Lung (tissue), 12 donors: ENCODE measurements around the gene LRP5. TPM values are rescaled to one million over a fixed set of nuclear protein-coding genes. Genes with fewer than 3 reads are reported as not detected.

Experiments
- ATAC-seq: fragments of 200-7000 bp; cut with Tn5 transposase; one replicate; pipeline ENCODE4 v1.9.1; 2020; ENCODE audit warnings: moderate number of reproducible peaks; ENCODE audit not compliant: insufficient read depth, low FRiP score
- DNase-seq, 3 donors: peaks; one replicate each; pipeline ENCODE4 v3.0.0-alpha.2; 2013 to 2017
- H3K27ac ChIP-seq, 2 donors: one replicate each; pipeline ENCODE4 v1.5.1; 2013; ENCODE audit warnings: mild to moderate bottlenecking in 2 of 2, moderate library complexity in 2 of 2, control low read depth in 1 of 2, inconsistent platforms in 1 of 2, low read depth in 1 of 2, low read length in 1 of 2
- H3K27me3 ChIP-seq, 3 donors: one replicate each; pipeline ENCODE4 v1.5.1; 2013; ENCODE audit warnings: low read length in 2 of 3; ENCODE audit not compliant: control insufficient read depth in 3 of 3, insufficient read depth in 3 of 3
- H3K36me3 ChIP-seq, 4 donors: one replicate each; pipeline ENCODE4 v1.5.1; 2013; ENCODE audit warnings: low read length in 4 of 4, mild to moderate bottlenecking in 1 of 4, moderate library complexity in 1 of 4; ENCODE audit not compliant: control insufficient read depth in 4 of 4, insufficient read depth in 4 of 4
- H3K4me1 ChIP-seq, 5 donors: one replicate each; pipeline ENCODE4 v1.5.1; 2013; ENCODE audit warnings: low read length in 5 of 5, mild to moderate bottlenecking in 2 of 5, moderate library complexity in 1 of 5; ENCODE audit not compliant: control insufficient read depth in 5 of 5, insufficient read depth in 5 of 5
- H3K4me3 ChIP-seq: one replicate; pipeline ENCODE4 v1.5.1; 2013; ENCODE audit warnings: mild to moderate bottlenecking, control low read depth, moderate library complexity
- H3K9ac ChIP-seq, 2 donors: one replicate each; pipeline ENCODE4 v1.5.1; 2013; ENCODE audit warnings: low read length in 2 of 2, control low read depth in 1 of 2; ENCODE audit not compliant: insufficient read depth in 1 of 2
- H3K9me3 ChIP-seq, 4 donors: one replicate each; pipeline ENCODE4 v1.5.1; 2013; ENCODE audit warnings: low read length in 3 of 4, mild to moderate bottlenecking in 1 of 4, moderate library complexity in 1 of 4; ENCODE audit not compliant: control insufficient read depth in 4 of 4, insufficient read depth in 3 of 4
- CTCF ChIP-seq: IDR thresholded peaks from 2 replicates; pipeline ENCODE4 v1.5.1; 2012; ENCODE audit warnings: mild to moderate bottlenecking; ENCODE audit errors: control extremely low read depth, extremely low read depth
- WGBS, 2 donors: extraction: QIAGEN DNeasy Blood & Tissue Kit; methylation state at CpG; one replicate each; pipeline ENCODE4 v1.1.7; 2013; 5-methylcytosine and 5-hydroxymethylcytosine counted together
- polyA plus RNA-seq, 2 donors: library from polyadenylated mRNA; stranded (reverse); fragments of 200-250 nt; gene quantifications; one replicate each; pipeline ENCODE4 v1.2.1, GENCODE V29; 2013
- total RNA-seq, 2 donors: library from RNA; depleted of rRNA in 1 of 2; stranded (reverse); fragments of >200 nt in 1 of 2; gene quantifications; one replicate each; pipeline ENCODE4 v1.2.1, GENCODE V29; 2014 to 2021
- donor health status: control.
- donor health status: control.
- donor health status: Bipolar disorder and iron deficiency.
- donor health status: healthy.
- donor health status: DM: yes; HTN: yes; CAD: no.

Gene LRP5
- total and polyA plus RNA-seq, 4 donors = 33.7 to 76.4 (median 63.2) TPM

DNA sequence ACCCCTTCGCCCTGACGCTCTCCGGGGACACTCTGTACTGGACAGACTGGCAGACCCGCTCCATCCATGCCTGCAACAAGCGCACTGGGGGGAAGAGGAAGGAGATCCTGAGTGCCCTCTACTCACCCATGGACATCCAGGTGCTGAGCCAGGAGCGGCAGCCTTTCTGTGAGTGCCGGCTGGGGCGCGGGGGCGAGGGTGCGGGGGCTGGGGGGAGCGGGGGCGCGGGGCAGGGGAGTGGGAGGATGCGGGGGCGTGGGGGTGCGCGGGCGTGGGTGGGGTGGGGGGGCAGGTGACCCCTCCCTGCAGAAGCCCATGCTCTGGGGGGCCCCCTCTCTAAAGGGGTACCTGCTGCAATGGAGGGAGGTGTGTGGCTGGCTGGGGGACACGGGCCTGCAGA, 51.4 kb downstream of the LRP5 start:
- peaks cover 0 to 36% (median 17%) of the 10 kb centered on the region in 4 donors for H3K36me3 ChIP-seq
- H3K27ac ChIP-seq = no peak overlapping the region
- H3K27me3 ChIP-seq = no peaks in the 10 kb centered on the region
- no peak overlapping the region for H3K9ac ChIP-seq
- no peak for ATAC-seq
- 88 to 93% methylated on average over 14 to 20 of the region's 20 CpGs for WGBS, 2 donors
- no peak for DNase-seq
- no peaks in the 10 kb centered on the region for H3K9me3 ChIP-seq
- TF ChIP-seq CTCF = no peak
- H3K4me1 ChIP-seq = peaks cover 0 to 6% (median 0%) of the 10 kb centered on the region in 5 donors
- no peak overlapping the region for H3K4me3 ChIP-seq

GRCh38 chr11:68364581-68364980, 52.2 kb downstream of the LRP5 start:
- no peak for TF ChIP-seq CTCF
- no peak overlapping the region for H3K27ac ChIP-seq
- peaks cover 0 to 6% (median 0%) of the 10 kb centered on the region in 5 donors for H3K4me1 ChIP-seq
- DNase-seq = no peak
- WGBS, 2 donors = 85 to 87% methylated on average over 6 of the region's 6 CpGs
- no peak overlapping the region for H3K9ac ChIP-seq
- H3K9me3 ChIP-seq = no peaks in the 10 kb centered on the region
- no peak overlapping the region for H3K4me3 ChIP-seq
- ATAC-seq = no peak
- peaks cover 0 to 33% (median 11%) of the 10 kb centered on the region in 4 donors for H3K36me3 ChIP-seq
- H3K27me3 ChIP-seq = no peaks in the 10 kb centered on the region

GRCh38 chr11:68365943-68366435, 53.6 kb downstream of the LRP5 start:
- 92 to 97% methylated on average over 19 of the region's 19 CpGs for WGBS, 2 donors
- Histone ChIP-seq H3K27ac (no peak overlapping the region), H3K9me3 (no peaks in the 10 kb centered on the region), H3K27me3 (no peaks in the 10 kb centered on the region), H3K4me1 (peaks cover 0 to 13% (median 9%) of the 10 kb centered on the region in 5 donors), H3K4me3 (no peak overlapping the region), H3K9ac (no peak overlapping the region), H3K36me3 (peaks cover 0 to 26% (median 5%) of the 10 kb centered on the region in 4 donors)
- no peak for TF ChIP-seq CTCF
- ATAC-seq (no peak), DNase-seq (no peak)

DNA sequence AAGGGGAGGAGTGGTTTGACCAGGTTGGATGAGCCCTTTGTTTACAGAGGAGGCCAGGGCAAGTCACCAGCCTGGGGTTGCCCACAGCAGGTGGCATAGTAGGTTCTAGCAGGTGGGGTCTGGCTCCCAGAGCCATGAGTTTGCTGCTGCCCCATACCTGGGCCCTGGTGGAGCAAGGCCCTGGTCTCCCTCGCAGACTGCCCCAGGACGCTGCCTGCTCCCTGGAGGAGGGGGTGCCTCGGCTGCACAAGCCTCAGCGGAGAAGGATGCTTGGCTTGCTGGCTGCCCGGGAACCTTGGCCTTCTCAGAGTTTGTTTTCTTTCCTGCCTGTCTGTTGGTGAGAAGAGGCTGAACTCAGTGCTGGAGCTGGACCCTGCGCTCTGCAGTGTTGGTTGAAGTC, 54.9 kb downstream of the LRP5 start:
- Histone ChIP-seq H3K4me3 (no peak overlapping the region), H3K36me3 (peaks cover 0 to 27% (median 3%) of the 10 kb centered on the region in 4 donors), H3K27ac (no peak overlapping the region), H3K4me1 (peaks cover 0 to 23% (median 9%) of the 10 kb centered on the region in 5 donors), H3K27me3 (no peaks in the 10 kb centered on the region), H3K9me3 (no peaks in the 10 kb centered on the region), H3K9ac (no peak overlapping the region)
- ATAC-seq (no peak), DNase-seq (no peak)
- WGBS, 2 donors = 94 to 97% methylated on average over 6 of the region's 6 CpGs
- TF ChIP-seq CTCF = no peak
